Activated CD8-positive, alpha-beta memory T cell treated with anti-CD3 and anti-CD28 coated beads, Interleukin-2, amount 10 ng/mL, durations not matched to agents 7 days and 5 days (primary cell): ENCODE data around the gene IFI27. TPM values are rescaled to one million over a fixed set of nuclear protein-coding genes. Genes with fewer than 3 reads are reported as not detected.
"Not testable (repeated sequence)": the region's sequence is repeated elsewhere in the genome, so short reads cannot be mapped to it uniquely, and the experiment has no call there.

ENCODE experiments used
- ATAC-seq: fragments of 150-1000 bp; cut with Tn5 transposase; one replicate; pipeline ENCODE4 v1.10.0; 2021; ENCODE audit warnings: moderate library complexity
- CTCF ChIA-PET: fragments of 350-600 bp; sonication (Branson Sonifier 250); formaldehyde crosslinking; loops from one replicate; lab custom pipeline; 2021; ENCODE audit warnings: antibody characterized with exemption; lab: Charles Lee
- DNase-seq: peaks from one replicate; pipeline ENCODE4 v3.0.0-alpha.2; 2020
- H3K27ac Mint-ChIP-seq: one replicate; pipeline ENCODE4 v1.8.0; 2021; ENCODE audit warnings: mild to moderate bottlenecking, mixed read lengths
- H3K27me3 Mint-ChIP-seq: one replicate; pipeline ENCODE4 v1.8.0; 2021; ENCODE audit warnings: mixed read lengths
- H3K36me3 Mint-ChIP-seq: one replicate; pipeline ENCODE4 v1.8.0; 2021; ENCODE audit warnings: mild to moderate bottlenecking, mixed read lengths
- H3K4me1 Mint-ChIP-seq: one replicate; pipeline ENCODE4 v1.8.0; 2021; ENCODE audit warnings: mixed read lengths
- H3K4me3 Mint-ChIP-seq: one replicate; pipeline ENCODE4 v1.8.0; 2021; ENCODE audit warnings: mild to moderate bottlenecking, moderate library complexity, mixed read lengths
- H3K9me3 Mint-ChIP-seq: one replicate; pipeline ENCODE4 v1.8.0; 2022; ENCODE audit warnings: low read depth, mixed read lengths
- total RNA-seq, 2 experiments: library from RNA; stranded (reverse); gene quantifications; one replicate each; pipeline ENCODE4 v1.2.3, GENCODE V29; 2021

The IFI27 gene
- total RNA-seq, 2 experiments from 2014 or later = 81.5 to 325 TPM

DNA sequence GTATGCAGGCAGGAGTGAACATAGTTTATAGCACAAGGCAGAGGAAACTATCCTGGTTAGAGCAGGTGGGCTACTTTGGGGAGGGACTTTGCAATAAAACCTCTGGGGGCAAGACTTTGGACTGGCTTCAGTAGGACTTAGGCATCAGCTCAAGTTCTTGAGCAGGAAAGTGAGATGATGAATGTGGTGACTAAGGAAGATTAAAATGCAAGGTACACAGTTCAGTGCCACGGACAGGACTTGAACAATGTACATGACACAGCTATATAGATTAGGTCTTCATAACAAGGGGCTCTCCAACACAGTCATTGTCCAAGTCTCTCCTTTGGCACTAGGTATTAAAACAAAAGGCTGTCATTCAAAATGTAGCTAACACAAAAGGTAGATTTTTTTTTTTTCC lies 42.1 kb downstream of the IFI27 start:
- CTCF ChIA-PET = interaction anchor here (0.9 to 1.6 kb wide), 3 partner anchors 12 to 20 kb away, joined by 3 to 4 read pairs (median 3); no protein-coding TSS in a partner anchor
- DNase-seq (no peak), ATAC-seq (no peak)
- peaks cover 33% of the 10 kb centered on the region for H3K27me3 Mint-ChIP-seq
- no peaks in the 10 kb centered on the region for H3K9me3 Mint-ChIP-seq
- no peak overlapping the region for H3K27ac Mint-ChIP-seq
- H3K4me3 Mint-ChIP-seq = no peak overlapping the region
- H3K4me1 Mint-ChIP-seq = peaks cover 2% of the 10 kb centered on the region
- H3K36me3 Mint-ChIP-seq = no peaks in the 10 kb centered on the region

- no peak for DNase-seq
- Mint-ChIP-seq H3K9me3 (no peaks in the 10 kb centered on the region), H3K36me3 (no peaks in the 10 kb centered on the region), H3K4me1 (peaks cover 13% of the 10 kb centered on the region), H3K4me3 (no peak overlapping the region), H3K27ac (no peak overlapping the region), H3K27me3 (peaks cover 27% of the 10 kb centered on the region)
- CTCF ChIA-PET = interaction anchor here (1.6 kb wide), 1 partner anchor 17 kb away, joined by 4 read pairs; no protein-coding TSS in a partner anchor
- ATAC-seq = no peak
Observed at GRCh38 chr14:94153750-94154342, 43.3 kb downstream of the IFI27 start.

DNA sequence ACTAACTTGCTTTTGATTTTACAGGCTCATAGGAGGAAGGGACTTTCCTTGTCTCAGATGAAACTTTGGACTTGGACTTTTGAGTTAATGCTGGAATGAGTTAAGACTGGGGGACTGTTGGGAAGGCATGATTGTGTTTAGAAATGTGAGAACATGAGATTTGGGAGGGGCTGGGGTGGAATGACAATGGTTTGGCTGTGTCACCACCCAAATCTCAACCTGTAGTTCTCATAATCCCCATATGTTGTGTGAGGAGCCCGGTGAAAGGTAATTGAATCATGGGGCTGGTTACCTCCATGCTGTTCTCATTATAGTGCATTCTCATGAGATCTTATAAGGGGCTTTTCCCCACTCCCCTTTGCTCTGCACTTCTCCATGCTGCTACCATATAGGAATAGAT lies 45.6 kb downstream of the IFI27 start:
- CTCF ChIA-PET = interaction anchor here (1.0 to 1.3 kb wide), 2 partner anchors 15 to 20 kb away, joined by 3 to 4 read pairs; no protein-coding TSS in a partner anchor

GRCh38 chr14:94157197-94157596 lies 46.7 kb downstream of the IFI27 start:
- H3K36me3 Mint-ChIP-seq = no peaks in the 10 kb centered on the region
- no peak overlapping the region for H3K4me3 Mint-ChIP-seq
- H3K27me3 Mint-ChIP-seq = peaks cover 10% of the 10 kb centered on the region
- CTCF ChIA-PET = interaction anchor here (1.8 to 2.2 kb wide), 3 partner anchors 14 to 23 kb away, joined by 5 to 9 read pairs (median 6); no protein-coding TSS in a partner anchor
- ATAC-seq (no peak), DNase-seq (no peak)
- H3K9me3 Mint-ChIP-seq = no peaks in the 10 kb centered on the region
- H3K4me1 Mint-ChIP-seq = peaks cover 27% of the 10 kb centered on the region
- no peak overlapping the region for H3K27ac Mint-ChIP-seq

More for the DNA sequence above, 45.6 kb downstream of the IFI27 start:
- peaks cover 13% of the 10 kb centered on the region for H3K27me3 Mint-ChIP-seq
- H3K4me3 Mint-ChIP-seq, H3K27ac Mint-ChIP-seq, DNase-seq, H3K9me3 Mint-ChIP-seq, ATAC-seq, H3K36me3 Mint-ChIP-seq: not testable (repeated sequence)
- H3K4me1 Mint-ChIP-seq = peaks cover 19% of the 10 kb centered on the region

DNA sequence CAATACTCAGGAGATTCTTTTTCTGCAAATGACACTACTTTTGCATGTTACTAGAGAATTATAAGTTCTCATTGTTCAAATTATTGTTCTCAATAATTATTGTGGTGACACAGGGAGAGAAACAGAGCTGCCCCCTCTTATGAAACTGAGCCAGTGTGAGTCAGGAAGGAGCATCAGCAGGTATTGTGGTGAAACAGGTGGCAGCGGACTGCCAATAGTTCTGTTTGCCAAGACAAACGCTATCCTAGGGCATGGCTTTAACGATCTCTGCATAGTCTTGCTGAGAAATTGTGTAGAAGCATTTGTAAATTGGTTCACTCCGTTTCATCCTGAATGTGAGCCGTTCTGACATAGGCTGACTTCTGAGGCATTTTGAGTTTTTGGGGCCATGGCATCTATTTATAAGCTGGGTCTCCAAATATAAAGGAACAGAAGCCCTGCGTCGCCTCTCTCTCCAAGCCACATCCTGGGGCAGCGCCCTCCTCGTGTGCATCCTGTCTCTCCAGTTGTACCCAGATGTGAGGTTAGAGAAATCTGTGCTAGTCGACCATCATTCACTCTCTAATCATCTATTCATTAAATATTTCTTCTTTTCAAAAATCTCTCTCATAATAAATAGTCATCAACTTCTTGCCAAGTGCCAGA lies 47.8 kb downstream of the IFI27 start:
- DNase-seq (peak; percentile 64), ATAC-seq (peak; percentile 74)
- H3K4me1 Mint-ChIP-seq = peaks cover 29% of the 10 kb centered on the region
- peaks cover 5% of the 10 kb centered on the region for H3K27me3 Mint-ChIP-seq
- H3K4me3 Mint-ChIP-seq = no peak overlapping the region
- H3K9me3 Mint-ChIP-seq = no peaks in the 10 kb centered on the region
- CTCF ChIA-PET = interaction anchor here (1.8 to 2.2 kb wide), 3 partner anchors 16 to 22 kb away, joined by 5 to 9 read pairs (median 6); no protein-coding TSS in a partner anchor
- H3K27ac Mint-ChIP-seq = peak overlapping the region; percentile 56
- no peaks in the 10 kb centered on the region for H3K36me3 Mint-ChIP-seq

DNA sequence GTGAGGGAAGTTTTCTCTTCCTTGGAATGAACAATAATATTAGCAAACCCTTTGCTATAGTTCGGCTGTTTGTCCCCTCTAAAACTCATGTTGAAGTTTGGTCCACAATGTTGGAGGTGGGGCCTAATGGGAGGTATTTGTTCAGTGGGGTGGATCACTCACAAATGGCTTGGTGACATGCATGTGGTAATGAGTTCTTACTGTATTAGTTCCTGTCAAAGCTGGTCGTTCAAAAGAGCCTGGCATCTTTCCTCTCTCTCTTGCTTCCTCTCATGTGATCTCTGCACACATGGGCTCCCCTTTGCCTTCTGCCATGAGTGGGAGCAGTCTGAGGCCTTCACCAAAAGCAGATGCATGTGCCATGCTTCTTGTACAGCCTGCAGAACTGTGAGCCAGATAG lies 50.5 kb downstream of the IFI27 start:
- Mint-ChIP-seq H3K36me3 (no peaks in the 10 kb centered on the region), H3K4me3 (no peak overlapping the region), H3K27me3 (peaks cover 2% of the 10 kb centered on the region), H3K9me3 (no peaks in the 10 kb centered on the region), H3K4me1 (peaks cover 29% of the 10 kb centered on the region), H3K27ac (no peak overlapping the region)
- CTCF ChIA-PET = interaction anchor here (1.3 to 1.9 kb wide), 2 partner anchors 19 to 221 kb away, joined by 5 to 7 read pairs; no protein-coding TSS in a partner anchor
- DNase-seq = no peak
- ATAC-seq = no peak

GRCh38 chr14:94161981-94162380 lies 51.4 kb downstream of the IFI27 start:
- peaks cover 2% of the 10 kb centered on the region for H3K27me3 Mint-ChIP-seq
- ATAC-seq (no peak), DNase-seq (no peak)
- no peaks in the 10 kb centered on the region for H3K36me3 Mint-ChIP-seq
- H3K4me1 Mint-ChIP-seq = peaks cover 29% of the 10 kb centered on the region
- no peak overlapping the region for H3K27ac Mint-ChIP-seq
- CTCF ChIA-PET = interaction anchor here (1.0 to 2.8 kb wide), 5 partner anchors 9 to 222 kb away, joined by 4 to 9 read pairs (median 7); no protein-coding TSS in a partner anchor
- H3K9me3 Mint-ChIP-seq = no peaks in the 10 kb centered on the region
- H3K4me3 Mint-ChIP-seq = no peak overlapping the region

- Mint-ChIP-seq H3K9me3 (no peaks in the 10 kb centered on the region), H3K4me1 (peaks cover 29% of the 10 kb centered on the region), H3K27ac (no peak overlapping the region), H3K4me3 (no peak overlapping the region), H3K27me3 (no peaks in the 10 kb centered on the region), H3K36me3 (no peaks in the 10 kb centered on the region)
- ATAC-seq = no peak
- CTCF ChIA-PET = interaction anchor here (0.6 to 2.8 kb wide), 6 partner anchors 8 to 507 kb away, joined by 4 to 9 read pairs (median 6); no protein-coding TSS in a partner anchor
- no peak for DNase-seq
Observed at GRCh38 chr14:94162466-94162865, 51.9 kb downstream of the IFI27 start.

GRCh38 chr14:94163796-94164195 lies 53.3 kb downstream of the IFI27 start:
- DNase-seq (no peak), ATAC-seq (no peak)
- no peaks in the 10 kb centered on the region for H3K36me3 Mint-ChIP-seq
- no peaks in the 10 kb centered on the region for H3K9me3 Mint-ChIP-seq
- no peak overlapping the region for H3K4me3 Mint-ChIP-seq
- peaks cover 16% of the 10 kb centered on the region for H3K4me1 Mint-ChIP-seq
- no peaks in the 10 kb centered on the region for H3K27me3 Mint-ChIP-seq
- CTCF ChIA-PET = interaction anchor here (1.4 to 2.8 kb wide), 2 partner anchors 17 to 27 kb away, joined by 4 to 9 read pairs; no protein-coding TSS in a partner anchor
- no peak overlapping the region for H3K27ac Mint-ChIP-seq

- H3K4me1 Mint-ChIP-seq = peaks cover 12% of the 10 kb centered on the region
- H3K27me3 Mint-ChIP-seq = no peaks in the 10 kb centered on the region
- no peaks in the 10 kb centered on the region for H3K36me3 Mint-ChIP-seq
- no peaks in the 10 kb centered on the region for H3K9me3 Mint-ChIP-seq
- no peak overlapping the region for H3K4me3 Mint-ChIP-seq
- no peak overlapping the region for H3K27ac Mint-ChIP-seq
- CTCF ChIA-PET = interaction anchor here (0.8 to 1.4 kb wide), 3 partner anchors 9 to 509 kb away, joined by 3 to 4 read pairs (median 3); partner anchors contain the start of gene PPP4R4
- no peak for DNase-seq
- ATAC-seq = no peak
Observed at GRCh38 chr14:94164685-94165431, 54.3 kb downstream of the IFI27 start.

DNA sequence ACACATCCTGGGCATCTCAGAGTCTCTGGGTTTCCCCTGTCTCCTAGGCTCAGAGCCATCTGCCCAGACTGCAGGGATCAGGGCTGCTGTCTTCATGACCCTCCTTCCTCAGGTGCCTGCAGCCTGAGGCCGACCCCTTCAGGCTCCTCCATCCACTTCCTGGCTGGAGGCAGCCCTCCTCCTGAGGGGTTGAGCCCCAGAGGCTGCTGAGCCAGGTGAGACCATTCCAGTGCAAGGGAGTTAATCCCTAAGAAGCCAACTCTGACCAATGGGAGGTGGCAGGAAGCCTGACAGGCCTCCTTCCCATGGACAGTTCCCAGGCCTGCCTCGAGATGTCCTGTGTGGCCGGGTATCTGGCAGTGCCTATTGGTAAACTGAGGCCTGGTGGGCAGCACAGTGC lies 55.2 kb downstream of the IFI27 start:
- Mint-ChIP-seq H3K4me1 (peaks cover 12% of the 10 kb centered on the region), H3K27me3 (peaks cover 5% of the 10 kb centered on the region), H3K4me3 (no peak overlapping the region), H3K36me3 (no peaks in the 10 kb centered on the region), H3K27ac (no peak overlapping the region), H3K9me3 (no peaks in the 10 kb centered on the region)
- DNase-seq (no peak), ATAC-seq (no peak)
- CTCF ChIA-PET = interaction anchor here (0.8 kb wide), 1 partner anchor 8 kb away, joined by 3 read pairs; the partner anchor contains the start of gene PPP4R4
